ENCODE data around the gene FRMD4A.

FRMD4A gene

GRCh38 chr10:13820964-13821337 lies 509.8 kb downstream of the FRMD4A start:
- ChIA-PET POLR2A (interaction anchor here (1.0 kb wide), 1 partner anchor 17 kb away, joined by 3 read pairs; no protein-coding TSS in a partner anchor), CTCF (interaction anchor here (0.7 kb wide), 1 partner anchor 1132 kb away, joined by 4 read pairs; no protein-coding TSS in a partner anchor)
- no peak for TF ChIP-seq L3MBTL2 (conservative IDR thresholded peaks at IDR 0.05)
- no peak for TF ChIP-seq ELF4 (IDR thresholded peaks at IDR 0.05)
- no peak for TF ChIP-seq ARNT (IDR thresholded peaks at IDR 0.05)
- no peak for TF ChIP-seq LEF1 (IDR thresholded peaks at IDR 0.05; ENCODE audit: borderline replicate concordance)
- TF ChIP-seq FOXA1 (IDR thresholded peaks at IDR 0.05): no peak
- TF ChIP-seq TARDBP (IDR thresholded peaks at IDR 0.05): no peak
- no peak for TF ChIP-seq BHLHE40 (IDR thresholded peaks at IDR 0.05; ENCODE audit: borderline replicate concordance)
- no peak for TF ChIP-seq FOXK2 (IDR thresholded peaks at IDR 0.05)
- TF ChIP-seq CTBP1 (IDR thresholded peaks at IDR 0.05; ENCODE audit: borderline replicate concordance): no peak
- no peak for TF ChIP-seq SP1 (IDR thresholded peaks at IDR 0.05)
- no peak for TF ChIP-seq PKNOX1 (IDR thresholded peaks at IDR 0.05)
- TF ChIP-seq FOXM1 (IDR thresholded peaks at IDR 0.05; ENCODE audit: borderline replicate concordance): no peak
- DNase-seq (ENCODE audit: extremely low spot score): no peak

GRCh38 chr10:13820119-13820963 lies 510.4 kb downstream of the FRMD4A start:
- POLR2A ChIA-PET: interaction anchor here (1.0 kb wide), 1 partner anchor 17 kb away, joined by 3 read pairs; no protein-coding TSS in a partner anchor
- TF ChIP-seq PKNOX1 (IDR thresholded peaks at IDR 0.05) (no peak), BHLHE40 (IDR thresholded peaks at IDR 0.05; ENCODE audit: borderline replicate concordance) (no peak), HDGF (IDR thresholded peaks at IDR 0.05; ENCODE audit: borderline replicate concordance) (no peak), FOXA1 (IDR thresholded peaks at IDR 0.05) (no peak), NFRKB (IDR thresholded peaks at IDR 0.05) (no peak), LEF1 (IDR thresholded peaks at IDR 0.05; ENCODE audit: borderline replicate concordance) (no peak), FOXM1 (IDR thresholded peaks at IDR 0.05; ENCODE audit: borderline replicate concordance) (no peak), ELF4 (IDR thresholded peaks at IDR 0.05) (no peak), SUZ12 (IDR thresholded peaks at IDR 0.05) (no peak), ARNT (IDR thresholded peaks at IDR 0.05) (no peak), FOXK2 (IDR thresholded peaks at IDR 0.05) (no peak), CTBP1 (IDR thresholded peaks at IDR 0.05; ENCODE audit: borderline replicate concordance) (no peak), TARDBP (IDR thresholded peaks at IDR 0.05) (no peak)
- no peak for DNase-seq (ENCODE audit: extremely low spot score)
- CTCF ChIA-PET: interaction anchor here (0.7 kb wide), 1 partner anchor 1132 kb away, joined by 4 read pairs; no protein-coding TSS in a partner anchor

GRCh38 chr10:13816195-13816925 lies 514.4 kb downstream of the FRMD4A start:
- TF ChIP-seq FOXK2 (IDR thresholded peaks at IDR 0.05) (no peak), CTBP1 (IDR thresholded peaks at IDR 0.05; ENCODE audit: borderline replicate concordance) (no peak), PKNOX1 (IDR thresholded peaks at IDR 0.05) (peak; percentile 69)
- ChIA-PET POLR2A (no interaction called here), CTCF (no interaction called here)
- DNase-seq (ENCODE audit: extremely low spot score): peak; percentile 55

GRCh38 chr10:13815756-13816155 lies 515.0 kb downstream of the FRMD4A start:
- no peak for TF ChIP-seq FOXA1 (IDR thresholded peaks at IDR 0.05)
- TF ChIP-seq PKNOX1 (IDR thresholded peaks at IDR 0.05): no peak
- no peak for TF ChIP-seq ARNT (IDR thresholded peaks at IDR 0.05)
- TF ChIP-seq L3MBTL2 (conservative IDR thresholded peaks at IDR 0.05): no peak
- no peak for TF ChIP-seq NFRKB (IDR thresholded peaks at IDR 0.05)
- TF ChIP-seq FOXK2 (IDR thresholded peaks at IDR 0.05): no peak
- TF ChIP-seq SUZ12 (IDR thresholded peaks at IDR 0.05): no peak
- TF ChIP-seq CTBP1 (IDR thresholded peaks at IDR 0.05; ENCODE audit: borderline replicate concordance): no peak
- TF ChIP-seq SP1 (IDR thresholded peaks at IDR 0.05): no peak
- TF ChIP-seq LEF1 (IDR thresholded peaks at IDR 0.05; ENCODE audit: borderline replicate concordance): no peak
- no peak for TF ChIP-seq ZNF384 (IDR thresholded peaks at IDR 0.05)
- TF ChIP-seq BHLHE40 (IDR thresholded peaks at IDR 0.05; ENCODE audit: borderline replicate concordance): no peak
- TF ChIP-seq FOXM1 (IDR thresholded peaks at IDR 0.05; ENCODE audit: borderline replicate concordance): no peak
- no peak for TF ChIP-seq ELF4 (IDR thresholded peaks at IDR 0.05)
- TF ChIP-seq TARDBP (IDR thresholded peaks at IDR 0.05): no peak
- no peak for TF ChIP-seq HDGF (IDR thresholded peaks at IDR 0.05; ENCODE audit: borderline replicate concordance)
- CTCF ChIA-PET: no interaction called here
- no peak for DNase-seq (ENCODE audit: extremely low spot score)
- POLR2A ChIA-PET: no interaction called here

- POLR2A ChIA-PET: no interaction called here
Observed at GRCh38 chr10:13813550-13813949, 517.2 kb downstream of the FRMD4A start.

More at GRCh38 chr10:13813550-13813949, 517.2 kb downstream of the FRMD4A start:
- CTCF ChIA-PET: no interaction called here
- no peak for DNase-seq (ENCODE audit: extremely low spot score)
- TF ChIP-seq FOXA1 (IDR thresholded peaks at IDR 0.05): no peak
